Left ventricle myocardium inferior (tissue), 1 donor: Measurements from ENCODE around the gene STYXL1. TPM values are rescaled to one million over a fixed set of nuclear protein-coding genes. Genes with fewer than 3 reads are reported as not detected.
A peak's percentile ranks its signal among the peaks of the same experiment; 100 is the strongest.
"Not testable (repeated sequence)": the region's sequence is repeated elsewhere in the genome, so short reads cannot be mapped to it uniquely, and the experiment has no call there.

ENCODE experiments used
- DNase-seq: peaks from one replicate; pipeline ENCODE4 v3.0.0-alpha.2; 2020
- H3K27ac ChIP-seq: fragments of 200-600 bp; replicated peaks from 2 replicates; pipeline ENCODE4 v1.8.0; 2021
- H3K27me3 ChIP-seq: fragments of 200-600 bp; 2 replicates; pipeline ENCODE4 v1.8.0; 2021; ENCODE audit warnings: low read depth
- H3K36me3 ChIP-seq: fragments of 200-600 bp; 2 replicates; pipeline ENCODE4 v1.8.0; 2021
- H3K4me1 ChIP-seq: fragments of 200-600 bp; 2 replicates; pipeline ENCODE4 v1.8.0; 2021
- H3K4me3 ChIP-seq: fragments of 200-600 bp; 2 replicates; pipeline ENCODE4 v1.8.0; 2021; ENCODE audit warnings: mild to moderate bottlenecking, moderate library complexity
- H3K9me3 ChIP-seq: fragments of 200-600 bp; replicated peaks from 2 replicates; pipeline ENCODE4 v1.8.0; 2021
- intact Hi-C: fragments of 100-400 bp; cut with micrococcal nuclease; formaldehyde crosslinking; loops from one replicate; pipeline ENCODE4 v1.11.0; 2022
- total RNA-seq: library from RNA; stranded (reverse); fragmentation: NEBNext Ultra II Directional; extraction: Animal tissue kit (Norgen Biotek cat#: 25700); gene quantifications from one replicate; pipeline ENCODE4 v1.2.1, GENCODE V29; 2021
- TF ChIP-seq, protein P1 (sequence below): fragments of 200-600 bp; IDR thresholded peaks from 2 replicates; pipeline ENCODE4 v1.8.0; 2021; ENCODE audit warnings: antibody characterized with exemption, mild to moderate bottlenecking, borderline replicate concordance
- donor health status: DM: no; HTN: yes; CAD: no; lungs with severe emphysema.

Gene STYXL1
- total RNA-seq, 1 donor from 2014 or later: 22.2 TPM

DNA sequence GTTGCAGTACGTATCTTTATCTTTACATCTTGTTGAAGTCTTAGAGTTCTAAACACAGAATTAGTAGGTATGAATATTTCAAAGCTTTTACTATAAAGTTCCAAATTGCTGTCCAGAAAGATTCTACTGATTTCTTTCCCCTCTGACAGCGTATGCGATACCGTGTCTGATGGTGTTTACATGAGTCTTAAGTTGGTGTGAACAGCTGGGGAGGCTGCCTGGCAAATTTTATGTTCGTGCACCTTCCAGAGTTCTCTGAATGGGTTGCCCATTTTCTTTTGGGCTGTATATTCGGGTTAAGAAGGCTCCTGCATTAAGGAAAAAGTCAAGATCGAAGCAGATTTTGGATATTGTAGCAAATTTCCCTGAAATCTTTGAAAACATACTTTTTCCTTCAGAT, 8.4 kb upstream of the STYXL1 start:
- Histone ChIP-seq H3K27ac (no peak overlapping the region), H3K4me1 (peaks cover 78% of the 10 kb centered on the region), H3K27me3 (no peaks in the 10 kb centered on the region), H3K9me3 (no peaks in the 10 kb centered on the region), H3K4me3 (no peak overlapping the region), H3K36me3 (peaks cover 71% of the 10 kb centered on the region)
- TF ChIP-seq, protein P1, sequence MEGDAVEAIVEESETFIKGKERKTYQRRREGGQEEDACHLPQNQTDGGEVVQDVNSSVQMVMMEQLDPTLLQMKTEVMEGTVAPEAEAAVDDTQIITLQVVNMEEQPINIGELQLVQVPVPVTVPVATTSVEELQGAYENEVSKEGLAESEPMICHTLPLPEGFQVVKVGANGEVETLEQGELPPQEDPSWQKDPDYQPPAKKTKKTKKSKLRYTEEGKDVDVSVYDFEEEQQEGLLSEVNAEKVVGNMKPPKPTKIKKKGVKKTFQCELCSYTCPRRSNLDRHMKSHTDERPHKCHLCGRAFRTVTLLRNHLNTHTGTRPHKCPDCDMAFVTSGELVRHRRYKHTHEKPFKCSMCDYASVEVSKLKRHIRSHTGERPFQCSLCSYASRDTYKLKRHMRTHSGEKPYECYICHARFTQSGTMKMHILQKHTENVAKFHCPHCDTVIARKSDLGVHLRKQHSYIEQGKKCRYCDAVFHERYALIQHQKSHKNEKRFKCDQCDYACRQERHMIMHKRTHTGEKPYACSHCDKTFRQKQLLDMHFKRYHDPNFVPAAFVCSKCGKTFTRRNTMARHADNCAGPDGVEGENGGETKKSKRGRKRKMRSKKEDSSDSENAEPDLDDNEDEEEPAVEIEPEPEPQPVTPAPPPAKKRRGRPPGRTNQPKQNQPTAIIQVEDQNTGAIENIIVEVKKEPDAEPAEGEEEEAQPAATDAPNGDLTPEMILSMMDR: no peak
- no peak for DNase-seq
- intact Hi-C loops: no loop called here

DNA sequence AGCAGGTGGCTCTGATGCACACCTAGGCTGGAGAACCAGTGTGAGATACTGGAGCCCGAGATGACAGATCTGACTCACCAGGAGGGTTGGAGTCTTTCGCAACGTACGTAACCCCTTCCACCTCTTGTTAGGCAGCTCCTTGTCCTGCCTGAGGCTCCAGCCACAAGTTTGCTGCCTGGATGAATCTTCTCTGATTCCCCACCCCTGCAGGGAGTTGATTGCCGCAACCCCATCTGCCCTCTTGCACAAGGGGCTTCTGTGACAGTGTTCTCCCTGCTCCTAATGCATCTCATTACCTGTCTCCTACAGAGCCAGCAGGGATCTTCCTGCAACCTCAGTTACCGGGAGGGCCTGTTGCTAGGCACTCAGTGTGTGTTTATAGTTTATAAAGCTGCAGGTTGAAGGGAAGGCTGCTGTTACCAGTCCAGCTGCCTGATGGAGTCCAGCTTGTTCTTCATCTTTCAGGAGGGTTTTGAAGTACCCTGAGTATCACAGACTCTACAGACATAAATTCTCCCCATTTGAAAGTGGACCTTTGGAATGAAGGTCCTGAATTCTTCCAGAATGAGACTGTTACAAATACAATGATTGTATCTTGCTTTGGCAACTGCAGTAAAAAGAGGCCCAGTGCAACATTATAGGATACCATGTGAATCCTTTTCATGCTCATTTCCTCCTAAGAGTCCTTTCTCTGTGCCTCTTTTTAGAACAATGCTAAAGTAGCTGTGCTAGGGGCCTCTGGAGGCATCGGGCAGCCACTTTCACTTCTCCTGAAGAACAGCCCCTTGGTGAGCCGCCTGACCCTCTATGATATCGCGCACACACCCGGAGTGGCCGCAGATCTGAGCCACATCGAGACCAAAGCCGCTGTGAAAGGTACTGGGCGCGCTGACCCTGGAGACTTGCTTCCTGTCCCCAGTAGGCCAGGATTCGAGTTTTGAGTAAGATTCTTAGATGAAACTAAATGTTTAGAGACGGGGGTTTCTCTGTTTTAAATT, 6.6 kb upstream of the STYXL1 start:
- H3K4me1 ChIP-seq: peaks cover 80% of the 10 kb centered on the region

DNA sequence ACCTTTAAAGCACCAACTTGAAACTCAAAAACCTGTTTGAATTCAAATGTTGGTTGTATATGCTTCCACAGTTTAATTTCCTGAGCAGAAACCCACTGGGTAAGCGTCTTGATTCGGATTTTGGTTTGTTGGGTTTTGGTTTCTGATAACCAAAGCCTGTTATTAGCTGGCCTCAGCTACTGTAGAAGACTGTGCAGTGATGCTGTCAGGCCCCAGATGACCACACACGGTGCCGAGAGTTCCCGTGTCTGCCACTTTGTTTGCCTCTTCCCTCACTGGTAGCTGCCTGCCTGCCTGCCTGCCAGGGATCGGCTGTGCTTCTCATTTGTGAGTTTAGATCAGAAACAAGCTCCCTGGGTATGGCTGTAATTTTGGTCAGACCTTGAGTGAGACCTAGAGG, 5.7 kb upstream of the STYXL1 start:
- peaks cover 49% of the 10 kb centered on the region for H3K36me3 ChIP-seq
- TF ChIP-seq, protein P1: no peak
- intact Hi-C loops: no loop called here
- H3K9me3 ChIP-seq: no peaks in the 10 kb centered on the region
- no peak for DNase-seq
- no peak overlapping the region for H3K4me3 ChIP-seq
- H3K4me1 ChIP-seq: peaks cover 90% of the 10 kb centered on the region
- no peaks in the 10 kb centered on the region for H3K27me3 ChIP-seq
- peak overlapping the region; percentile 25 for H3K27ac ChIP-seq

More for the DNA sequence above, 6.6 kb upstream of the STYXL1 start:
- H3K9me3 ChIP-seq: no peaks in the 10 kb centered on the region
- DNase-seq: no peak
- H3K27ac ChIP-seq: peak overlapping the region; percentile 25
- H3K27me3 ChIP-seq: no peaks in the 10 kb centered on the region
- no peak overlapping the region for H3K4me3 ChIP-seq
- TF ChIP-seq, protein P1: no peak
- intact Hi-C loops: no loop called here
- peaks cover 59% of the 10 kb centered on the region for H3K36me3 ChIP-seq

GRCh38 chr7:76052681-76053080, 4.9 kb upstream of the STYXL1 start:
- H3K4me3 ChIP-seq, intact Hi-C loops, H3K27me3 ChIP-seq, H3K9me3 ChIP-seq, DNase-seq: not testable (repeated sequence)
- Histone ChIP-seq H3K27ac (peak overlapping the region; percentile 25), H3K4me1 (peaks cover 91% of the 10 kb centered on the region), H3K36me3 (peaks cover 41% of the 10 kb centered on the region)

- no peak overlapping the region for H3K4me3 ChIP-seq
- no peaks in the 10 kb centered on the region for H3K27me3 ChIP-seq
- peak overlapping the region; percentile 47 for H3K27ac ChIP-seq
- intact Hi-C loops: no loop called here
- TF ChIP-seq, protein P1: no peak
- H3K4me1 ChIP-seq: peaks cover 91% of the 10 kb centered on the region
- H3K9me3 ChIP-seq: no peaks in the 10 kb centered on the region
- DNase-seq: no peak
- H3K36me3 ChIP-seq: peaks cover 33% of the 10 kb centered on the region
Measured at GRCh38 chr7:76051840-76052239, 4.0 kb upstream of the STYXL1 start.

GRCh38 chr7:76050545-76050944, 2.7 kb upstream of the STYXL1 start:
- TF ChIP-seq, protein P1: no peak
- H3K27ac ChIP-seq: peak overlapping the region; percentile 96
- peaks cover 21% of the 10 kb centered on the region for H3K36me3 ChIP-seq
- no peaks in the 10 kb centered on the region for H3K27me3 ChIP-seq
- H3K4me1 ChIP-seq: peaks cover 95% of the 10 kb centered on the region
- no peak overlapping the region for H3K4me3 ChIP-seq
- intact Hi-C loops: no loop called here
- DNase-seq: no peak
- H3K9me3 ChIP-seq: no peaks in the 10 kb centered on the region
